Upper lobe of right lung (tissue), 1 donor: ENCODE data around the gene ZNF823. TPM values are rescaled to one million over a fixed set of nuclear protein-coding genes. Genes with fewer than 3 reads are reported as not detected.
"Not testable (repeated sequence)": the region's sequence is repeated elsewhere in the genome, so short reads cannot be mapped to it uniquely, and the experiment has no call there.

Source experiments
- ATAC-seq: fragments of 200-7000 bp; cut with Tn5 transposase; one replicate; pipeline ENCODE4 v1.9.1; 2020; ENCODE audit warnings: mild to moderate bottlenecking, moderate library complexity
- DNase-seq: peaks from one replicate; pipeline ENCODE4 v3.0.0-alpha.2; 2020
- H3K27ac ChIP-seq: fragments of 200-600 bp; one replicate; pipeline ENCODE4 v1.8.0; 2022
- H3K27me3 ChIP-seq: fragments of 200-600 bp; one replicate; pipeline ENCODE4 v1.8.0; 2022; ENCODE audit warnings: mild to moderate bottlenecking
- H3K36me3 ChIP-seq: fragments of 200-600 bp; one replicate; pipeline ENCODE4 v1.8.0; 2022
- H3K4me1 ChIP-seq: fragments of 200-600 bp; one replicate; pipeline ENCODE4 v1.8.0; 2022
- H3K4me3 ChIP-seq: fragments of 200-600 bp; one replicate; pipeline ENCODE4 v1.8.0; 2022; ENCODE audit warnings: mild to moderate bottlenecking
- H3K9me3 ChIP-seq: fragments of 200-600 bp; one replicate; pipeline ENCODE4 v1.8.0; 2022
- intact Hi-C: fragments of 100-400 bp; cut with DNase I; formaldehyde crosslinking; loops from one replicate; pipeline ENCODE4 v1.11.0; 2022
- total RNA-seq: library from RNA; stranded (reverse); fragmentation: NEBNext Ultra II Directional; extraction: Animal tissue kit (Norgen Biotek cat#: 25700); gene quantifications from one replicate; pipeline ENCODE4 v1.2.1, GENCODE V29; 2021
- TF ChIP-seq, protein P1 (sequence below): fragments of 200-600 bp; IDR thresholded peaks from one replicate; pipeline ENCODE4 v1.8.0; 2022; ENCODE audit warnings: antibody characterized with exemption
- donor health status: DM: no; HTN: yes; CAD: no; lungs with severe emphysema.

The ZNF823 gene
- total RNA-seq, 1 donor from 2014 or later = 5.6 TPM

DNA sequence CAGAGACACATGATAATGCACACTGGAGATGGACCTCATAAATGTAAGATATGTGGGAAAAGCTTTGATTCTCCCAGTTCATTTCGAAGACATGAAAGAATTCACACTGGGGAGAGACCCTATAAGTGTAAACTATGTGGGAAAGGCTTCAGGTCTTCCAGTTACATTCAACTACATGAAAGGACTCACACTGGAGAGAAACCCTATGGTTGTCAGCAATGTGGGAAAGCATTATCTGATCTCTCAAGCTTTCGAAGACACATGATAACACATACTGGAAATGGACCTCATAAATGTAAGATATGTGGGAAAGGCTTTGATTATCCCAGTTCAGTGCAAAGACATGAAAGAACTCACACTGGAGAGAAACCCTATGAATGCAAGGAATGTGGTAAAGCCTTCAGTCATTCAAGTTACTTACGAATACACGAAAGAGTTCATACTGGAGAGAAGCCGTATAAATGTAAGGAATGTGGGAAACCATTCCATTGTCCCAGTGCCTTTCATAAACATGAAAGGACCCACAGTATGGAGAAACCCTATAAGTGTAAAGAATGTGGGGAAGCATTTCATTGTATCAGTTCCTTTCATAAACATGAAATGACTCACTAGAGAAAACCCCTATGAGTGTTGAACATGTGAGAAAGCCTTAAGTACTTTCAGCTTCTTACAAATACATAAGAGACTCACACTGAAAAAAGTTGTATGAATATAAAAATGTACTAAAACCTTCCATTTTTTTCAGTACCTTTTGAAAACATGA is 42.7 kb upstream of the ZNF823 start:
- Histone ChIP-seq H3K4me1 (no peaks in the 10 kb centered on the region), H3K4me3 (no peak overlapping the region), H3K9me3 (peaks cover 37% of the 10 kb centered on the region), H3K27me3 (no peaks in the 10 kb centered on the region), H3K36me3 (peaks cover 37% of the 10 kb centered on the region), H3K27ac (no peak overlapping the region)
- no peak for DNase-seq
- no peak for ATAC-seq
- intact Hi-C loops = no loop called here
- TF ChIP-seq, protein P1, sequence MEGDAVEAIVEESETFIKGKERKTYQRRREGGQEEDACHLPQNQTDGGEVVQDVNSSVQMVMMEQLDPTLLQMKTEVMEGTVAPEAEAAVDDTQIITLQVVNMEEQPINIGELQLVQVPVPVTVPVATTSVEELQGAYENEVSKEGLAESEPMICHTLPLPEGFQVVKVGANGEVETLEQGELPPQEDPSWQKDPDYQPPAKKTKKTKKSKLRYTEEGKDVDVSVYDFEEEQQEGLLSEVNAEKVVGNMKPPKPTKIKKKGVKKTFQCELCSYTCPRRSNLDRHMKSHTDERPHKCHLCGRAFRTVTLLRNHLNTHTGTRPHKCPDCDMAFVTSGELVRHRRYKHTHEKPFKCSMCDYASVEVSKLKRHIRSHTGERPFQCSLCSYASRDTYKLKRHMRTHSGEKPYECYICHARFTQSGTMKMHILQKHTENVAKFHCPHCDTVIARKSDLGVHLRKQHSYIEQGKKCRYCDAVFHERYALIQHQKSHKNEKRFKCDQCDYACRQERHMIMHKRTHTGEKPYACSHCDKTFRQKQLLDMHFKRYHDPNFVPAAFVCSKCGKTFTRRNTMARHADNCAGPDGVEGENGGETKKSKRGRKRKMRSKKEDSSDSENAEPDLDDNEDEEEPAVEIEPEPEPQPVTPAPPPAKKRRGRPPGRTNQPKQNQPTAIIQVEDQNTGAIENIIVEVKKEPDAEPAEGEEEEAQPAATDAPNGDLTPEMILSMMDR = no peak

DNA sequence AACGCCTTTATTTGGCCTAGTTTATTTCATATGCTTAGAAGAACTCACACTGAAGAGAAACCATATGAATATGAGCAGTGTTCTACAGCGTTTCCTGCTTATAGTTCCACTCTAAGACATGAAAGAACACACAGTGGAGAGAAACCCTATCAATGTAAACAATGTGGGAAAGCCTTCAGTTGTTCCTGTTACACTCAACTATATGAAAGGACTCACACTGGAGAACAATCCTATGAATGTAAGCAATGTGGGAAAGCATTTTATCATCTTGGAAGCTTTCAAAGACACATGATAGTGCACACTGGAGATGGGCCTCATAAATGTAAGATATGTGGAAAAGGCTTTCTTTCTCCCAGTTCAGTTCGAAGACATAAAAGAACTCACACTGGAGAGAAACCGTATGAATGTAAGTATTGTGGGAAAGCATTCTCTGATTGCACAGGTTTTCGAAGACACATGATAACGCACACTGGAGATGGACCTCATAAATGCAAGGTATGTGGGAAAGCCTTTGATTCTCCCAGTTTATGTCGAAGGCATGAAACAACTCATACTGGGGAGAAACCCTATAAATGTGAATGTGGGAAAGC is 41.8 kb upstream of the ZNF823 start:
- Histone ChIP-seq H3K4me1 (no peaks in the 10 kb centered on the region), H3K27ac (no peak overlapping the region), H3K9me3 (peaks cover 40% of the 10 kb centered on the region), H3K27me3 (no peaks in the 10 kb centered on the region), H3K4me3 (no peak overlapping the region), H3K36me3 (peaks cover 37% of the 10 kb centered on the region)
- DNase-seq (no peak), ATAC-seq (no peak)
- intact Hi-C loops = no loop called here
- TF ChIP-seq, protein P1 = no peak

DNA sequence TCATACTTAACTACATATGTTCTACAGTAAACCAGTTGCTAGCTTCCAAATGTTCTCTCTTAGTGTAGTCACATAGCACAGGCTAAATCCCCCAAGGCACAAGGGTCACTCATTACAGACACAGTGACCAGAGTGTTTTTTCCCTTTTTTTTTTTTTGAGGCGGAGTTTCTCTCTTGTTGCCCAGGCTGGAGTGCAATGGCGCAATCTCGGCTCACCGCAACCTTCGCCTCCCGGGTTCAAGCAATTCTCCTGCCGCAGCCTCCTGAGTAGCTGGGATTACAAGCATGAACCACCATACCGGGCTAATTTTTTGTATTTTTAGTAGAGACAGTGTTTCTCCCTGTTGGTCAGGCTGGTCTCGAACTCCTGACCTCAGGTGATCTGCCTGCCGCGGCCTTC is 37.9 kb upstream of the ZNF823 start:
- DNase-seq, H3K27me3 ChIP-seq, H3K4me3 ChIP-seq, H3K27ac ChIP-seq, H3K4me1 ChIP-seq, ATAC-seq, intact Hi-C loops: not testable (repeated sequence)
- Histone ChIP-seq H3K36me3 (peaks cover 37% of the 10 kb centered on the region), H3K9me3 (peaks cover 35% of the 10 kb centered on the region)

DNA sequence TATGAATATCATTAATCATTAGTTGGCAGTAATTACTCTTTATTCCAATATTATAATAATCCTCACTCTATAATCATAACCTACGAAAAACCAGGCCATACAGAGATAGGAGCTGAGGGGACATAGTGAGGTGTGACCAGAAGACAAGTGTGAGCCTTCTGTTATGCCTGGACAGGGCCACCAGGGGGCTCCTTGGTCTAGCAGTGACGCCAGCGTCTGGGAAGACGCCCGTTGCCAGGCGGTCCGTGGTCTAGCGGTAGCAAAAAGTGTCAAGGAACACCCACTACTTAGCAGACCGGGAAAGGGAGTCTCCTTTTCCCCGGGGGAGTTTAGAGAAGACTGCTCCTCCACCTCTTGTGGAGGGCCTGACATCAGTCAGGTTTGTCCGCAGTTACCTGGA is 32.8 kb upstream of the ZNF823 start:
- peaks cover 10% of the 10 kb centered on the region for H3K9me3 ChIP-seq

DNA sequence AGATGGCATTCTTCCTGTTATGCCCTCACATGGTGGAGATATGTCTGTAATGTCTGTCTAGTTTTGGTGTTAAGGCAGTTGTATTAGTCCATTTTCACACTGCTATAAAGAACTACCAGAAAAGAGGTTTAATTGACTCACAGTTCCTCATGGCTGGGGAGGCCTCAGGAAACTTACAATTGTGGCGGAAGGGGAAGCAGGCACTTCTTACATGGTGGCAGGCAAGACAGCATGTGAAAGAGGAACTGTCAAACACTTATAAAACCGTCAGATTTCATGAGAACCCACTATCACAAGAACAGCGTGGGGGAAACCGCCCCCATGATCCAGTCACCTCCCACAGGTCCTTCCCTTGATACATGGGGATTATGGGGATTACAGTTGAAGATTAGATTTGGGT is 31.2 kb upstream of the ZNF823 start:
- no peak overlapping the region for H3K27ac ChIP-seq
- peaks cover 4% of the 10 kb centered on the region for H3K9me3 ChIP-seq
- H3K4me3 ChIP-seq = no peak overlapping the region
- H3K36me3 ChIP-seq = no peaks in the 10 kb centered on the region
- TF ChIP-seq, protein P1 = no peak
- peaks cover 14% of the 10 kb centered on the region for H3K4me1 ChIP-seq
- DNase-seq = no peak
- no peak for ATAC-seq
- intact Hi-C loops = no loop called here
- H3K27me3 ChIP-seq = no peaks in the 10 kb centered on the region

More for the DNA sequence above, 32.8 kb upstream of the ZNF823 start:
- peaks cover 10% of the 10 kb centered on the region for H3K4me1 ChIP-seq
- intact Hi-C loops, H3K27me3 ChIP-seq, H3K36me3 ChIP-seq, H3K4me3 ChIP-seq, ATAC-seq, DNase-seq, H3K27ac ChIP-seq: not testable (repeated sequence)
- TF ChIP-seq, protein P1 = peak; percentile 32

DNA sequence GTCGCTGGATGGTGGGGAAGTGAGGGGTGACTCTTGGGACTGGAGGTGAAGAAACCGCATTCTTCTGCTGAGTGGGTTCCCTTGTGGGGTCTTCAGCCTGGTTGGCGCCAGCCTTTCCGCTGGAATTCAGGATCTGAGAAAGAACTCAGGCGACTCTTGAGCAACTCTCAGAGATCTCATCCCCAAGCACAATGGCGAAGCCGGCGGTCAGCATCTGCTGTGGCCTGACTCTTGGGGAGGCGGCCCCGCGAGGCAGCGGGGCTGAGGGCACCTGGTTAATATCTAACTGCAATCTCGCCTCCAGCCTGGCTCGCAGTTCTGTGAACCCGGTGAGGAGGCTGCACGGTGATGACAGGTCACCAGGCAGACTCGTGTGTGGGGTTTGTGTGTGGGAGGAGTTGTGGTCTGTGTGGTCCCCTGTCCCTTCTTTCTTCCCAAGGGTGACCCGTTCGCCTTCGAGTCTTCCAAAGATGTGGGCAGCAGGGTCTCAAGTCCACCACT is 28.9 kb upstream of the ZNF823 start:
- peak overlapping the region; percentile 95 for H3K27ac ChIP-seq
- H3K4me1 ChIP-seq = peaks cover 14% of the 10 kb centered on the region
- DNase-seq (peak; percentile 82), ATAC-seq (peak; percentile 47)
- TF ChIP-seq, protein P1 = no peak
- intact Hi-C loops = no loop called here
- no peaks in the 10 kb centered on the region for H3K27me3 ChIP-seq
- no peaks in the 10 kb centered on the region for H3K36me3 ChIP-seq
- no peaks in the 10 kb centered on the region for H3K9me3 ChIP-seq
- peak overlapping the region; percentile 77 for H3K4me3 ChIP-seq
